SK-MEL-5 (cell line): ENCODE measurements around the gene RASA2. TPM values are rescaled to one million over a fixed set of nuclear protein-coding genes. Genes with fewer than 3 reads are reported as not detected.

Experiments
- total RNA-seq: library from RNA; depleted of rRNA; stranded (reverse); fragments of >200 nt; shearing (Covaris generic); gene quantifications from 2 replicates; pipeline ENCODE4 v1.2.3, GENCODE V29; 2014; rRNA removed

Gene RASA2
- total RNA-seq, 1 experiment from 2014 or later = 9.9 TPM

Other genes with a start within 250 kb of the RASA2 start
- gene ZBTB38, start 118.5 kb upstream of the RASA2 start, total RNA-seq = 106 and 122 TPM in 2 replicates